GOT3 (cell line): ENCODE data around the gene KCNG3.

Source experiments
- DNase-seq: peaks from one replicate; lab custom pipeline; 2025; ENCODE audit warnings: mixed read lengths; lab: John Stamatoyannopoulos, UW

KCNG3 gene

DNA sequence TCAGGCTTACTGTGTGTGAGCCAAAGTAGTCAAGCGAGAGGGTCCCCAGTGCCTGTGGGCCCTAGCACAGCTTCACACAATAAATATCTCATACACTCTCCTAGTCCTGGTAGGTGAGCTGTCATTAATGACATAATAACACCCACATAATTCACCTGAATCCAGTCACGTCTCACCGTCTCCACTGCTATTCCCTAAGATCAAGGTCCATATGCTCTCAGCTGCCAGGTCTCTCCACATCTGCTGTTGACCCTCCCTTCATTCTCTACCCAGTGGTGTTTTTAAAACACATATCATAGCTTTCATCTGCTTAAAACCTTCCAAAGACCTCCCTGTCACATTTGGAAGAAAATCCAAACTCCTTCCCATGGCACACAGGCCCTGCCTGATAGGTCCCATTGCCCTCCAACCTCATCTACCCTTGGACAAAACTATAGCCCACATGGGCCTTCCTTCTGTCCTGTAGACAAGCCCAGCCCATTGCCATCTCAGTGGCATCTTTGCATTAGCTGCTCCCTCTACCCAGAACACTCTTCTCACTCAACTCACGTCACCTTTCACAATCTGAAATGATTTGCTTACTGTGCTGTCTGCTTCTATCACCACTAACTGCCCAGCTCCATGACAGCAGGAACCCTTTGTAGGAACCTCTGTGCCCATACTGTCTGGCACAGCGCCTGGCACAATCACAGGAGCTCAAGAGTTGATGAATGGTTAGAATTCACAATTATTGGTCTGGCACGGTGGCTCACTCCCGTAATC, 7.5 kb downstream of the KCNG3 start:
- no peak for DNase-seq

DNA sequence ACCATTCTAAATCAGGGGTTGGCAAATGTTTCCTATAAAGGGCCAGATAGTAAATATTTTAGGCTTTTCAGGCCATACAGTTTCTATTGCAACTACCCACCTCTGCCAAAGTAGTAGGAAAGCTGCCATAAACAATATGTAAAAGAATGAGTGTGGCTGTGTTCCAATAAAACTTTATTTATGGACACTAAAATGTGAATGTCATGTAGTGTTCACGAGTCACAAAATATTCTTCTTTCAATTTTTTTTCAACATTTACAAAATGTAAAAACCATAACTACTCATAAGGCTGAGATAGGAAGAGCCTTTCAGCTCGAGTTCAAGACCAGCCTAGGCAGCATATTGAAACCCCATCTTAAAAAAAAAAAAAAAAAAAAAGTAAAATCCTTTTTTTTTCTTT, 13.4 kb downstream of the KCNG3 start:
- DNase-seq, result no peak

DNA sequence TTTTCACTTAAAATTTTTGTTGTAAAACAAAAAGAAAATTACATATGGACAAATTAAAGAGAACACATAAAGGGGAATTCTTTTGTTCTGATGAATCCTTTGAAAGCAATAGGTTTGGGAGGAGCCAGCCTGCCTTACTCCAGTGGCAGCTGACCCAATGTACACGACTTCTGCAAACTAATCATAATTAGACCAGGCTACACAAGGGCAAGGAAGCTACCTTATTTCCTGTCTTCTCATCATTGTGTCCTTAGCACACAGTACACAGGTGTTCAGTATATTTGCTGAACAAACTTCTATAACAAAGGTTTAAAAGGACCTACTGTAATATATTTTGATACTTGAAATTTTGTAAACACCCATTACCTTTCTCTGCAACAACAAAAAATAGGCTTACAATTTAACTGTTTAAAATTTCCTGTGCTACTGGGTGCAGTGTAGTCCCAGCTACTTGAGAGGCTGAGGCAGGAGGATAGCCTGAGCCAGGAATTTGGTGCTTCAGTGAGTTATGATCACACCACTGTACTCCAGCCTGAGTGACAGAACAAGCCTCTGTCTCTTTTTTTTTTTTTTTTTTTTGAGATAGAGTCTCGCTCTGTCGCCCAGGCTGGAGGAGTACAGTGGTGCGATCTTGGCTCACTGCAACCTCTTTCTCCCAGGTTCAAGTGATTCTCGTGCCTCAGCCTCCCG, 18.9 kb downstream of the KCNG3 start:
- no peak for DNase-seq

DNA sequence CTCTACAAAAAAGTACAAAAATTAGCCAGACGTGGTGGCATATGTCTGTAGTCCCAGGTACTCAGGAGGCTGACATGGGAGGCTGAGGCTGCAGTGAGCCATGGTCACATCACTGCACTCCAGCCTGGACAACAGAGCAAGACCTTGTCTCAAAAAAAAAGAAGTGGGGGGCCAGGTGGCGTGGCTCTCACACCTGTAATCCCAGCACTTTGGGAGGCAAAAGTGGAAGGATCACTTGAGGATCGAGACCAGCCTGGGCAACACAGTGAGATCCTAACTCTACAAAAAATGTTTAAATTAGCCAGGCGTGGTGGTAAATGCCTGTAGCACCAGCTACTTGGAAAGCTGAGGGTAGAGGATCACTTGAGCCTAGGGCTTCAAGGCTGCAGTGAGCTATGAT, 23.1 kb downstream of the KCNG3 start:
- DNase-seq, result no peak

DNA sequence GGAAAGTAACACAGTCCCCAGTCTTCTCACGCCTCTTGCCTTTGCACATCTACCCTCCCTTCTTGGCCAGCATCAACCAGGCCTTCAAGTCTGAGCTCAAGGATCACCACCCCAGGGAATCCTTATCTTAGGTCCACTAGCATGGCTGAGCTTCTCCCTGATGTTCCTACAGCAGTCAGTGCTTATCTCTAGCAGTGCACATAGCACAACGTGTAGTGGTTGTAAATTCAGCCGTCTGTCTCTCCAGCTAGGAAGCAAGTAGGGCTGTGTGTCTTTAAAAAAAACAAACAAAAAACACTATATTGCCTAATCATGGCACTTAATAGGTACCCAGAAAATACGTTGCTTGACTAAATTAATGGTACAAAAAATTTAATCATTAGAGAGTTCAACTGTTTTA, 29.2 kb downstream of the KCNG3 start:
- no peak for DNase-seq

GRCh38 chr2:42463570-42463969, 30.2 kb downstream of the KCNG3 start:
- DNase-seq, result no peak

GRCh38 chr2:42459296-42459695, 34.5 kb downstream of the KCNG3 start:
- DNase-seq, result no peak

DNA sequence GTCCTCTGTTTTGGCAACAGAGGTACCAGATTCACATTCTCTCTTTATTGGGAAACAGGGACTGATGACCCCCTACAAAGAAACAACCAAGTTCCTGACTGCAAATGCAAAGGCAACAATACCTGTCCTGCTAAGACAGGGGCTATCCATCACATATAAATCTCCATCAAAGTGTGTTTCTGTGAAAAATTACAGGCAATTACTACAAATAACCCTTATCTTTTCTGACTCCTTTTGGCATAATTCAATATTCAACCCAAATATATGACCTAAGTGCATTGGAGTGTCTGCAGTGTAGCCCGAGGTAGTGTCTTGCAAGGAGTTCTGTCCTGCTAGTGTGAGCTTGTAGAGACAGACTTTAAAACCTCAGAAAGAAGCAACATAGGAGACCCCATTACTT, 35.4 kb downstream of the KCNG3 start:
- no peak for DNase-seq

DNA sequence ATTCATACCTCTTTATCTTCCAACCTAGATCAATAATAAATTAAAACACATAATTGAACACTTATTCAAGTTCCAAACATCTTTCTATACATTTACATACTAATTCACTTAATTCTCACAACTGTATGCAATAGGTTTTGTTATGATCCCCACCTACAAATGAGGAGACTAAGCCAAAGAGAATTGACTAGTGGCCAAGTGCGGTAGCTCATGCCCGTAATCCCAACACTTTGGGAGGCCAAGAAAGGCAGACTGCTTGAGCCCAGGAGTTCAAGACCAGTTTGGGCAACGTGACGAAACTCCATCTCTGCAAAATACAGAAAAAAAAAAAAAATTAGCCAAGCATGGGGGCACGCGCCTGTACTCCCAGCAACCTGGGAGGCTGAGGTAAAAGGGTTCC, 36.8 kb downstream of the KCNG3 start:
- no peak for DNase-seq

GRCh38 chr2:42456126-42456839, 37.5 kb downstream of the KCNG3 start:
- DNase-seq, result no peak

DNA sequence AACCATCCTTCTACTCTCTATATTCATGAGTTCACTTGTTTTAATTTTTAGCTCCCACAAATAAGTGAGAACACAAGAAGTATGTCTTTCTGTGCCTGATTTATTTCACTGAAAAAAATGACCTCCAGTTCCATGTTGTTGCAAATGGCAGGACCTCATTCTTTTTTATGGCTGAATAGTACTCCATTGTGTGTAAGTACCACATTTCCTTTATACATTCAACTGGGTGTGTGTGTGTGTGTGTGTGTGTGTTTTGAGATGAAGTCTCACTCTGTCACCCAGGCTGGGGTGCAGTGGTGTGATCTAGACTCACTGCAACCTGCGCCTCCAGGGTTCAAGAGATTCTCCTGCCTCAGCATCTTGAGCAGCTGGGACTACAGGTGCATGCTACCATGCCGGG, 41.2 kb downstream of the KCNG3 start:
- DNase-seq, result no peak

- no peak for DNase-seq
These were observed 43.6 kb downstream of the KCNG3 start for GRCh38 chr2:42450136-42450535.

DNA sequence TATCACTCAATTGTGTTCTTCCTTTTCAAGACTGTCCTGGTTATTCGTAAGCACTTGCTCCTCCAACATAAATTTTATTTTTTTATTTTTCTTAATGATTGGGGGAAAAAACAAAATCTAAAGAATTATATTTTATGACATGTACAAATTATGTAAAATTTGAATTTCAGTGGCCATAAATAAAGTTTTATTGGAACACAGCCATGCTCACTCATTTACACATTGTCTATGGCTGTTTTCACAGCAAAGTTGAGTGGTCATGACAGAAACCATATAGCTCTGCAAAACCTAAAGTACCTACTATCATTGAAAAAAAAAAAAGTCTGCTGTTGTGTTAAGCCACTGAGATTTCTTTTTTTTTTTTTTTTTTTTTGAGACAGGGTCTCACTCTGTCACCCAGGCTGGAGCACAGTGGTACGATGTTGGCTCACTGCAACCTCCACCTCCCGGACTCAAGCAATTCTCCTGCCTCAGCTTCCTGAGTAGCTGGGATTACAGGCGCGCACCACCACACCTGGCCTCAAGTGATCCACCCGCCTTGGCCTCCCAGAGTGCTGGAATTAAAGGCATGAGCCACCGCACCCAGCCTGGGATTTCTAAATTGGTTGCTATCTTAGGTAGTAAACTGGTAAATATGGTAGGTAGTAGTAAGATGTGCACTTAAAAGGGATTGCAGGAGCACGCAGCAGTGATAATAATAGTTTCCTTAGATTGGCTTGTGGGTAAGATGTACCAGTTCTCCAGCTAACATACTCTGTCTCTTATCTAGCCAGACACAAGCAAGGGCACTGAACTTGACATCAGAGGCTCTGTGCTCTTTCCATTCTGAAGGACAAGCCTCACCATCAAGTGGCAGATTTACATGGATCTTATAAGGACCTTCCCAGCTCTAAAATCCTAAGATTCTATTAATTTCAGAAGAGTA, 44.4 kb downstream of the KCNG3 start:
- no peak for DNase-seq

- no peak for DNase-seq
These were observed 45.6 kb downstream of the KCNG3 start for GRCh38 chr2:42448163-42448562.

DNA sequence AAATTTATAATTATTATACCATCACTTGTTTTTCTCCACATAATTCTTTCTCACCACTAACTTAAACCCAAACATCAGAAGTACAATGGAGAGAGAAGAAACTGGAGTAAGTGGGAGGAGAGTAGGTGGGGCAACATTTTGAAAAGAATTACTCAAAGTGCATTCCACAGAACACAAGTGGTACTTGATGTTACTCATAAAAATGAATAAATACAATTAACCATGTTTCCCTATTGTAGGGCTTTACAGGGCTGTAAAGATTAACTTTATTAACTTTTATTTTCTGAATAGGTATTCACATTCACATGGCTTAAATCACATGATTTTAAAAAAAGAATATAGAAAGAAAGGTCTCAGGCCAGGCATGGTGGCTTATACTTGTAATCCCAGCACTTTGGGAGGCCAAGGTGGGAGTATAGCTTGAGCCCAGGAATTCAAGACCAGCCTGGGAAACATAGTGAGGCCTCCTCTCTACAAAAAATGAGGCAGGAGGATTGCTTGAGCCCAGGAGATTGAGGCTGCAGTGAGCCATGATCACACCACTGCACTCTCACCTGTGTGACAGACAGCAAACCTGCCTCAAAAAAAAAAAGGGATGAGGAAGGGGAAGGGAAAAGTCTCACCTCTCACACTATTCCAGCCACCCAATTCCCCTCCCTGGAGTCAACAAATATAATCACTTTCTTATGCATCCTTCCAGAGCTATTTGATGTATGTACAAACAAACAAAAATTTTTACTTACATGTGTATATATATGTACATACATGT, 47.1 kb downstream of the KCNG3 start:
- no peak for DNase-seq

DNA sequence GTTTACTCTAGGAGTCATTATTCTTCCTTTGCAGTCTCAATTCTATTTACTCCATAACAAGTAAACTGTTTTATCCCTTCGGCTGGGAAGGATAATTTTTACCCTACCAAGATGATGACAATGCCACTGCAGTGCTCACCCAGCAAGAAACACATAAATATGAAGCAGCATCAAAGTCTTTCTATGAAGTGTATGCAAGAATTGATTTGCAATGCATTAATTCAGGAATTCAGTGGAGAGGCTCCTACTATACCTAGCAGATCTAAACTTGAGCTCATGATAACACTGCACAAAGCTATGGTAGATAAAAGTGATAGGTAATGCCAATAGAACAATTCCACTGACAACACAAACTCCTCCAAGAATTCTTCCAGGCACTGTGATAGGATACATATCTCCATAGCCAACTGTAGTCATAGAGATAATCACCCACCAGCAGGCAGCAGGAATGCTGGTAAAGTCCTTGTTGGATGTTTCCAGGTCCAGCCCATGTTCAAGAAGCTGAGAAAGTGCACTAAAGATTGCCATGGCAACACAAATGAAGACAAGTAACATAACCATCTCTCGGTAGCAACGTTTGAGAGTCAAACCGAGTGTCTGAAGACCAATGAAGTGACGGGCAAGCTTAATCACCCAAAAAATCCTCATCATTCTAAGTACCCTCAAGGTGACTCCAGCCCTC, 49.9 kb downstream of the KCNG3 start:
- DNase-seq, result no peak

GRCh38 chr2:42442774-42443173, 51.0 kb downstream of the KCNG3 start:
- DNase-seq, result no peak

GRCh38 chr2:42438685-42439084, 55.1 kb downstream of the KCNG3 start:
- no peak for DNase-seq

GRCh38 chr2:42436370-42436769, 57.4 kb downstream of the KCNG3 start:
- no peak for DNase-seq

- no peak for DNase-seq
These were observed 58.2 kb downstream of the KCNG3 start for GRCh38 chr2:42435628-42436027.

- DNase-seq, result no peak
These were observed 63.6 kb downstream of the KCNG3 start for GRCh38 chr2:42430188-42430587.
